Sigmoid colon (tissue), 7 donors: ENCODE results near the gene KLHL1. TPM values are rescaled to one million over a fixed set of nuclear protein-coding genes. Genes with fewer than 3 reads are reported as not detected.

Source experiments
- DNase-seq: peaks from one replicate; pipeline ENCODE4 v3.0.0-alpha.2; 2019
- H3K27ac ChIP-seq, 4 donors: fragments of 200-600 bp; sonication (generic); one replicate each; pipeline ENCODE4 v1.5.1; 2016 to 2019; ENCODE audit warnings: mild to moderate bottlenecking in 1 of 4
- H3K27me3 ChIP-seq, 3 donors: fragments of 200-600 bp; sonication (generic); one replicate each; pipeline ENCODE4 v1.5.1; 2019; ENCODE audit warnings: mild to moderate bottlenecking in 1 of 3
- H3K36me3 ChIP-seq, 4 donors: fragments of 200-600 bp; sonication (generic); one replicate each; pipeline ENCODE4 v1.5.1; 2016 to 2019
- H3K4me1 ChIP-seq, 4 donors: fragments of 200-600 bp; sonication (generic); one replicate each; pipeline ENCODE4 v1.5.1; 2017 to 2019
- H3K4me3 ChIP-seq, 4 donors: fragments of 200-600 bp; sonication (generic); one replicate each; pipeline ENCODE4 v1.5.1; 2017 to 2019; ENCODE audit warnings: mild to moderate bottlenecking in 2 of 4, moderate library complexity in 1 of 4
- H3K9me3 ChIP-seq, 4 donors: fragments of 200-600 bp in 3 of 4; sonication (generic) in 3 of 4; one replicate each; pipeline versions ENCODE4 v1.5.1 to v1.6.1; 2013 to 2019
- CTCF ChIP-seq, 4 experiments: fragments of 450-650 bp in 3 of 4; fragments of 200-600 bp in 1 of 4; IDR thresholded peaks; one replicate each; pipeline ENCODE4 v1.5.1; 2016 to 2019; ENCODE audit warnings: antibody characterized with exemption in 4 of 4, mild to moderate bottlenecking in 3 of 4, moderate library complexity in 2 of 4
- EP300 ChIP-seq, 4 donors: sonication (generic); formaldehyde crosslinking; IDR thresholded peaks; one replicate each; pipeline ENCODE4 v1.6.1; 2017; ENCODE audit warnings: antibody characterized with exemption in 4 of 4
- POLR2A ChIP-seq, 2 donors: fragments of 450-650 bp; IDR thresholded peaks; one replicate each; pipeline ENCODE4 v1.6.1; 2016; ENCODE audit warnings: antibody characterized with exemption in 2 of 2, mild to moderate bottlenecking in 2 of 2, moderate library complexity in 2 of 2
- POLR2AphosphoS5 ChIP-seq, 4 donors: sonication (generic); formaldehyde crosslinking; IDR thresholded peaks; one replicate each; pipeline ENCODE4 v1.6.1; 2017; ENCODE audit warnings: antibody characterized with exemption in 4 of 4
- WGBS, 2 donors: extraction: QIAGEN DNeasy Blood & Tissue Kit; methylation state at CpG; one replicate each; pipeline ENCODE4 v1.1.7; 2013; 5-methylcytosine and 5-hydroxymethylcytosine counted together
- intact Hi-C: fragments of 100-400 bp; cut with DNase I; formaldehyde crosslinking; loops from one replicate; pipeline ENCODE4 v1.15.1; 2023
- polyA plus RNA-seq, 3 donors: library from polyadenylated mRNA; stranded (reverse); fragments of 200-250 nt; gene quantifications; one replicate each; pipeline ENCODE4 v1.2.3, GENCODE V29; 2013
- total RNA-seq, 4 donors: library from RNA; depleted of rRNA; stranded (reverse); fragments of >200 nt; gene quantifications; one replicate each; pipeline ENCODE4 v1.1.0, GENCODE V29; 2016
- donor health status: healthy with polysubstance abuse.
- donor health status: Bipolar disorder and iron deficiency.
- donor health status: healthy.

The KLHL1 gene
- total and polyA plus RNA-seq, 7 donors, result 0.10 to 0.36 (median 0.27) TPM; not detected in 4

DNA sequence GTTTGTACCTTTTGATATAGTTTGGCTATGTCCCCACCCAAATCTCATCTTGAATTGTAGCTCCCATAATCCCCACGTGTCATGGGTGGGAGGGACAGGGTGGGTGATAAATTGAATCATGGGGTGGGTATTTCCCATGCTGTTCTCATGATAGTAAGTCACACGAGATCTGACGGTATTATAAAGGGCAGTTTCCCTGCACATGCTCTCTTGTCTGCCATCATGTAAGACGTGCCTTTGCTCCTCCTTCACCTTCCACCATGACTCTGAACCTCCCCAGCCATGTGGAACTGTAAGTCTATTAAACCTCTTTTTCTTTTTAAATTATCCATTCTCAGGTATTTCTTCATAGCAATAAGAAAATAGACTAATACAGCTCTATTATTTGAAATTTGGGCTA, 331.3 kb downstream of the KLHL1 start:
- no peaks in the 10 kb centered on the region for H3K36me3 ChIP-seq
- H3K27me3 ChIP-seq, result no peaks in the 10 kb centered on the region
- intact Hi-C loops, result no loop called here
- no peak overlapping the region for H3K4me3 ChIP-seq
- 74 to 84% methylated on average over 4 of the region's 4 CpGs for WGBS, 2 donors
- H3K4me1 ChIP-seq, result no peaks in the 10 kb centered on the region
- H3K9me3 ChIP-seq, result no peaks in the 10 kb centered on the region
- no peak for DNase-seq
- TF ChIP-seq CTCF (IDR thresholded peaks at IDR 0.05) (no peak), POLR2A (IDR thresholded peaks at IDR 0.05) (no peak), EP300 (IDR thresholded peaks at IDR 0.05) (no peak), POLR2AphosphoS5 (IDR thresholded peaks at IDR 0.05) (no peak)
- no peak overlapping the region for H3K27ac ChIP-seq

DNA sequence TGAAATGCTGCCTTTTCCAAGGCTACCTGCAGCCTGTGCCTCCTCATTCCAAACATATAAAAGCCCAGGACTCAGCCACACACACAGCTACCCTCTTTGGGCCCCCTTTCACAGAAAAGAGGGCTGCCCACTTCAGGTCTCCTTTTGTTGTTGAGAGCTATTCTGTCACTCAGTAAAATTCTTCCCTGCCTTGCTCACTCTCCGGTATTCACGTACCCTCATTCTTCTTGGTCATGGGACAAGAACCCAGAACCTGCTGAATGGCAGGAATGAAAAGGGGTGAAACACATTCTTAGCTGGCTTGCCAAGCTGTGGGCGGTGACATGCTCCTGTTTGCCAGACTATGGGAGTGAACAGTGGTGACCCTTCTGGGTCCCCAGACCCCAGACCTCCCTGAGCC, 338.6 kb downstream of the KLHL1 start:
- Histone ChIP-seq H3K36me3 (no peaks in the 10 kb centered on the region), H3K4me3 (no peak overlapping the region), H3K27ac (no peak overlapping the region), H3K4me1 (no peaks in the 10 kb centered on the region), H3K27me3 (no peaks in the 10 kb centered on the region), H3K9me3 (no peaks in the 10 kb centered on the region)
- no peak for DNase-seq
- intact Hi-C loops, result no loop called here
- TF ChIP-seq CTCF (IDR thresholded peaks at IDR 0.05) (no peak), POLR2AphosphoS5 (IDR thresholded peaks at IDR 0.05) (no peak), POLR2A (IDR thresholded peaks at IDR 0.05) (no peak), EP300 (IDR thresholded peaks at IDR 0.05) (no peak)
- 94 to 95% methylated on average over 3 of the region's 3 CpGs for whole genome bisulfite sequencing, 2 donors

DNA sequence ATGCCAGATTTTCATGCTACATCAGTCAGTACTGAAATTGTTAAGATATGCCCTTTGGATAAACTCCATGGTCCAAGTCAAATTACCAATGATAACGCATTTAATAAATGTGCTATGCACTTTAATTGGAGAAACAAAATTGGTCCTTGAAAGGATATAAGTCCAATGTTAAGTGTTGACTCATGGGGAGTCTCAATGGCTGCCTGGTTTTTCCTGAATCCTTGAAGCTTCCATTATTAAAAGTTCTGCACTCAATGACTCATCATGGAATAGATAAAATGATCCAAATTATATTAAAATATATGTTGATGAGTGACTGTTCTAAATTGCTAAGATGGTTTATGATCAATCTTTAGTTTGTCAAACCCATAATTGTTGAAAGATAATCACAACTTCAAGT, 346.7 kb downstream of the KLHL1 start:
- H3K27me3 ChIP-seq, result no peaks in the 10 kb centered on the region
- no peaks in the 10 kb centered on the region for H3K36me3 ChIP-seq
- 95 to 96% methylated on average over 1 of the region's 1 CpG for WGBS, 2 donors
- no peak for DNase-seq
- intact Hi-C loops, result no loop called here
- H3K4me1 ChIP-seq, result no peaks in the 10 kb centered on the region
- H3K9me3 ChIP-seq, result no peaks in the 10 kb centered on the region
- no peak overlapping the region for H3K27ac ChIP-seq
- TF ChIP-seq POLR2A (IDR thresholded peaks at IDR 0.05) (no peak), EP300 (IDR thresholded peaks at IDR 0.05) (no peak), POLR2AphosphoS5 (IDR thresholded peaks at IDR 0.05) (no peak), CTCF (IDR thresholded peaks at IDR 0.05) (no peak)
- no peak overlapping the region for H3K4me3 ChIP-seq

DNA sequence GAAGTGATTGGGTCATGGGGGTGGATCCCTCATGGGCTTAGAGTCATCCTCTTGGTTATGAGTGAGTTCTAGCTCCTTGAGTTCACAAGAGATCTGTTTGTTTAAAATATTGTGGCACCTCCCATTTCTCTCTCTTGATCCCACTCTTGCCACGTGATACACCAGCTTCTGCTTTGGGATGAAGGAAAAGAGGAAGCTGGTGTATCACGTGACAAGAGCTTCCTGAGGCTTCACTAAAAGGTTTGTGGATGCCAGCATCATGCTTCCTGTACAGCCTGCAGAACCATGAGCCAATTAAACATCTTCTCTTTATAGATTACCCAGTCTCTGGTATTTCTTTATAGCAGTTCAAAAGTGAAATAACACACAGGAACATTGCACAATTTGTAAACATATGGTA, 353.2 kb downstream of the KLHL1 start:
- H3K36me3 ChIP-seq, result no peaks in the 10 kb centered on the region
- no peaks in the 10 kb centered on the region for H3K9me3 ChIP-seq
- H3K27me3 ChIP-seq, result no peaks in the 10 kb centered on the region
- 53 to 72% methylated on average over 2 of the region's 2 CpGs for WGBS, 2 donors
- no peak for DNase-seq
- no peaks in the 10 kb centered on the region for H3K4me1 ChIP-seq
- H3K4me3 ChIP-seq, result no peak overlapping the region
- no peak for TF ChIP-seq POLR2AphosphoS5 (IDR thresholded peaks at IDR 0.05)
- no peak for TF ChIP-seq POLR2A (IDR thresholded peaks at IDR 0.05)
- TF ChIP-seq CTCF (IDR thresholded peaks at IDR 0.05), result no peak
- no peak for TF ChIP-seq EP300 (IDR thresholded peaks at IDR 0.05)
- intact Hi-C loops, result no loop called here
- no peak overlapping the region for H3K27ac ChIP-seq

GRCh38 chr13:69751259-69751658, 357.0 kb downstream of the KLHL1 start:
- no peaks in the 10 kb centered on the region for H3K27me3 ChIP-seq
- no peak for TF ChIP-seq POLR2AphosphoS5 (IDR thresholded peaks at IDR 0.05)
- no peak for TF ChIP-seq POLR2A (IDR thresholded peaks at IDR 0.05)
- no peak for TF ChIP-seq CTCF (IDR thresholded peaks at IDR 0.05)
- no peak for TF ChIP-seq EP300 (IDR thresholded peaks at IDR 0.05)
- intact Hi-C loops, result no loop called here
- no peak overlapping the region for H3K4me3 ChIP-seq
- H3K27ac ChIP-seq, result no peak overlapping the region
- H3K9me3 ChIP-seq, result no peaks in the 10 kb centered on the region
- H3K36me3 ChIP-seq, result no peaks in the 10 kb centered on the region
- 93 to 95% methylated on average over 4 of the region's 4 CpGs for WGBS, 2 donors
- H3K4me1 ChIP-seq, result no peaks in the 10 kb centered on the region
- DNase-seq, result no peak
